GM18868 (cell line): Measurements from ENCODE around the gene ABHD3.
"Not testable (repeated sequence)": the region's sequence is repeated elsewhere in the genome, so short reads cannot be mapped to it uniquely, and the experiment has no call there.

ENCODE experiments used
- ATAC-seq: cut with Tn5 transposase; IDR thresholded peaks from one replicate; pipeline ENCODE4 v1.9.1; 2021; ENCODE audit warnings: mild to moderate bottlenecking, moderate library complexity; ENCODE audit not compliant: unreplicated experiment

The ABHD3 gene, protein sequence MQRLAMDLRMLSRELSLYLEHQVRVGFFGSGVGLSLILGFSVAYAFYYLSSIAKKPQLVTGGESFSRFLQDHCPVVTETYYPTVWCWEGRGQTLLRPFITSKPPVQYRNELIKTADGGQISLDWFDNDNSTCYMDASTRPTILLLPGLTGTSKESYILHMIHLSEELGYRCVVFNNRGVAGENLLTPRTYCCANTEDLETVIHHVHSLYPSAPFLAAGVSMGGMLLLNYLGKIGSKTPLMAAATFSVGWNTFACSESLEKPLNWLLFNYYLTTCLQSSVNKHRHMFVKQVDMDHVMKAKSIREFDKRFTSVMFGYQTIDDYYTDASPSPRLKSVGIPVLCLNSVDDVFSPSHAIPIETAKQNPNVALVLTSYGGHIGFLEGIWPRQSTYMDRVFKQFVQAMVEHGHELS

DNA sequence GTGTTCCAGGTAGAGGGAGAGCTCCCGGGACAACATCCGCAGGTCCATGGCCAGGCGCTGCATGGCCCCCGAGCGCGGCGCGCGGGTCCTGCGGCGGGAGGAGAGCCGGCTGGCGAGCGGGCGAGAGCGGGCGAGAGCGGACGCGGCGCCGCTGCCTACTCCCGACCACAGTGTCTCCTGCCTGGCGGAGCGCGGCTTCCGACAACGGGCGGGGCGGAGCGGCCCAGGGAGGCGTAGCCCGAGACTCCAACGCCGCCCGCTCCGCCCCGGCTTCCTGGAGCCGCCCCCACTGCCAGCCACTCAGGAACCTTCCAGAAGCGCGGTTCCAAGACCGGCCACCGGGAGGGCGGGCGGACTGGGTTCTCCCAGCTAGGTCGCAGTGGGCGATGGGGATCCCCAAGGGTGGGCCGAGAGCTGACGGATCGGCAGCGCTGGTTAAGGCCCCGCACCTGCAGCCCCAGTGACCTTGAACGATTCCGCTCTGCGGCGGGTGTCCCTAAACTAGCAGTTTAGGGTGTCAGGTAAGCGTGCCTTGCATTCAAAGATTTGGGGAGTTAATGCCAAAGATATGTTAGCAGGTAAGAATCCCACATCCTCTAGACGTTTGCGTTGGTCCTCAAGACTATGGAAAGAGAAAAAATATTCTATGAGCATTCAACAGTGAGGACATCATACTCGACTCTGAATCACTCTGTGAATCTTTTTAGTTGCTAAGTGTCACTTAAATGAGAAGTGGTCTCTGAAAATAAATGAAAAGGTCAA lies at the start of gene ABHD3:
Gene ABHD3, minus strand, starts transcription at position 172 of the 762 bp plus-strand sequence. Its CDS starts 109 bp downstream, at position 63.
- peak; percentile 92 for ATAC-seq

DNA sequence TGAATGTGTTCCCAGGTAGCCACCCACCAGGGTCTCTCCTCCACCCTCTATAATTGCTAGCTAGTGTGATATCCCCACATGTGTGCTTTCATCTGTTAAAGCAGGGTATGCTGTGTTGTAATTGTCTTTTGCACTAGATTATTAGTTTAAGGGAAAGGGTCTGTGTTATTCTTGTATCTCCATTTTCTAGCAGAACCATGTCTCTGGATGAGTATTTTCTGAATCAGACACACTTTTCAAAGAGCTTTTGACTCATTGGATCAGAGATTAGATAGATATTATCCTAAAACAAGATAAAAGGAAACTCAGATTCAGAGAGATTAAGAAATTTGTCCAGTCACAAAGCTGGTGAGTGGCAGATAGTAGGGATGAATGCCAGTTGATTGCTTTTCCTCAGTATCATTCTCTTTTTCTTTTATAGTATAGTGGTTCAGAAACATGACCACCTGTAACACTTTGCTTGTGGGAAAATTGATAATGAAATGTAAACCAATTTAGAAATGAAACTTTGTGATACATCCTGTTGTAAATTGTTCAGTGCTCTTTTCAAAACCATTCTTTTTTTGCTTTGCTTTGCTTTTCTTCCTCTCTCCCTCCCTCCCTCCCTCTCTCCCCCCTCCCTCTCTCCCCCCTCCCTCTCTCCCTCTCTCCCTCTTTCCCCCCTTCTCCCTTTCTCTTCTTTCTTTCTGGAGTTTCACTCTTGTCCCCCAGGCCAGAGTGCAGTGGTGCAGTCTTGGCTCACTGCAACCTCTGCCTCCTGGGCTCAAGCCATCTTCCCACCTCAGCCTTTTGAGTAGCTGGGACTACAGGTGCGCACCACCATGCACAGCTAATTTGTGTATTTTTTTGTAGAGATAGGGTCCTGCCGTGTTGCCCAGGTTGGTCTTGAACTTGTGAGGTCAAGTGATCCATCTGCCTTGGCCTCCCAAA lies 43.5 kb upstream of the ABHD3 start:
- no peak for ATAC-seq

DNA sequence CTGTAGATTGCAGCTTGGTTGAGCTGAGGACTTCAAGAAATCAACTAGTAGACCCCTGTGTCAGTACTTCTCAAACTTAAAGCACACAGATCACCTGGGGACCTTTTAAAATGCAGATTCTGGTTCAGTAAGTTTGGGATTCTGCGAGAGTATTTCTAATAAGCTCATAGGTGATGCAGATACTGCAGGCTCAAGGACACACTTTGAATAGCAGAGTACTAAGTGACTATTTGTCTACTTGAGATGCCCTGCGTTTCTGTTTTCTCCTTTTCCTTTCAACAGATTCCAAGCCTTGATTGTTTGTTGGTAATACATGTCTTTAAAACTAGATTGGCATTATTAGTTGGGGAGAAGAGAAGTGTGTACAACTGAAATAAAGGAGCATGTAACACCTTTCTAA lies 42.7 kb upstream of the ABHD3 start:
- ATAC-seq = no peak

DNA sequence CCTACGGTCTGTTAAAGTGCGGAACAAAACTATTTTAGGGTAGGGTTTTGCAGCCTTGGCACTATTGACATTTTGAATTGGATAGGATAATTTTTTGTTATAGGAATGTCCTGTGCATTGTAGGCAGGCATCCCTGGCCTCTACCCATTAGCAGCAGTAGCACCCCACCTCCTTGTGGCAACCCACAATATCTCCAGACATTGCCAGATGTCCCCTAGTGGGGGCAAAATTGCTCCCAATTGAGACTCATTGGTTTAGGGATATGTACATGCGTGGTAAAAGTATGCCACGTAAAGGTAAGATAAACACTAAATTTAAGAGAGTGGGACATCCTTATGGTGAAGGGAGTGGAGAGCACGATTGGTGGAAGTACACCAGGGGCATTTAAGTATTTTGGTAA lies 40.7 kb upstream of the ABHD3 start:
- no peak for ATAC-seq

DNA sequence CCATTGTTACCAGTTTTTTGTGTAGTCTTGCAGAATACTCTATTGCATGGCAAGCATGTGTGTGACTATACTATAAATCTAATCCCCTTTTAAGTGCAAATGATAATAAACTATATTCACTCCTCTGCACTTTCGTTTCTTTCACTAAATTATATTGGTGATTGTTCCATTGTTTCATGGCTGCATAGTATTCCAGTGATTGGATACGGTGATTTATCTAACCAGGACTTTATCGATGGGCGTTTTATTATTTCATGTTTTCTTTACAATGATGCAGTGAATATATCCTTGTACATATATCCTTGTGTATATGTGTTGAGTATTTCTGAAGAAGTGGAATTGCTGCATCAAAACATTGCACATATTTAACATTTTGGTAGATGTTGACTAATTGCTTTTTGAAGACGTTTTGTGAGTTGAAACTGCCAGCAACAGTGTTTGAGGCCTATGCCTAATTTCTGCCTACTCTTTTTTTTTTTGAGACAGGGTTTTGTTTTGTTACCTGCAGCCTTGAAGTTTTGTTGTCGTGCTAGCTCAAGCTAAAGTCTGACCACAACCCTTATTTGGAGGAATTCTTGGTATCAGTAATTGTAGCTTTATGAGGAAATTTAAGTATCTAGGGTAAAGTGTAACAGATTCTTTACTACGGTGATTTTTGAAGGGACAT lies 38.7 kb upstream of the ABHD3 start:
- no peak for ATAC-seq

DNA sequence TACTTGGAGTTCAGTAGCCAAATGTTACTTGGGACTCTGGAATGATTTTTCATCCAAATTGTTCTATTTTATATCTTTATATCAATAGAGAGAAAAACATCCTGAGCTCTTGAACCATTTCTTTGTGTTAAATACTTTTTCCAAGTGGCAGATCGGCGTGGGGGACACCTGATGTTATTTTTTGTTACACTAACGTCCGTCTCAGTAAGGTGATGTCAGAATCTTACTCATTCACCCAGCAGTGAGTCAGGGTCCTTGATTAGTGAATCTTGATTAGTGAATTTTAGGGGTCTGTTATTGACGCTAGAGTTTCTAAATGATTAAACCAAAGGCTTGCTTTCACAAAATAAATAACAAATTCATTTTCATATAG lies 37.7 kb upstream of the ABHD3 start:
- ATAC-seq = no peak

DNA sequence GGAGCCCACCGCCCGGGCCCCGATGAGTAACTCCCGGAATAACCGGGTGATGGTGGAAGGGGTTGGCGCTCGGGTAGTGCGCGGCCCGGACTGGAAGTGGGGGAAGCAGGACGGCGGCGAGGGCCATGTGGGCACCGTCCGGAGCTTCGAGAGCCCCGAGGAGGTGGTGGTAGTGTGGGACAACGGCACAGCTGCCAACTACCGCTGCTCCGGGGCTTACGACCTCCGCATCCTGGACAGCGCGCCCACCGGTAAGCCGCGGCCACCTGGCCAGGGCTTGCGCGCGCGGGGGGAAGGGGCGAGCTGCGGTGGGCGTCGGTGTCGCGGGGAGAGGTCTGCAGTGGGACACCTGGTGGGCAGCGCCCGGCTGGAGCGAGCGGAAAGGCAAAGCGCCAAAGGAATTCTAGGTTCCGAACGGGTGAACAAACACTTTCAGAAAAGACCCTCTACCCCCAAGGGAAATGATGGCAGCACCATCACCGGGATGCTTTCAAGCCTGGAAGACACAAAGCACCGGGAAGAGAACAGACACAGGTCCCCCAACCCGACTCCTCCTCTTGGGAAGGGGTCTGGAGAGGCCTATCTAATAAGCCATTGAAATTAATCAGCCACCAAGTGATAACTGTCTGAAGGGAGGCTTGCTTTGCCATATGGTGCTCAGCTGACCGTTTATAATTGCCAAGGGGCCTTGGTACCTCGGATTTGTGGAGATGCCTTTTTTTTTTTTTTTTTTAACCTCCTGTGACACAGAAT lies 37.2 kb upstream of the ABHD3 start:
- peak; percentile 7 for ATAC-seq

DNA sequence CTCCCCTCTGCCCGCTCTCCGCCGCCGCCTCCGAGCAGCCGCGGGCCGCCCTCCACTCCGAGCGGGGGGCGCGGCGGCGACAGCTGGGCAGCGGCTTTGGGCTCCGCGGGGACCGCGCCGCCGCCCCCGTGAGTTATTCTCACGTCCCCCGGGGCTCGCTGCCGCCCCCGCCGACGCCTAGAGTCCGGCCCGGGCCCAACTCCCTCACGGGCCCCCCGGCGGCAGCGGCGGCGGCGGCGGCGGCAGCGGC lies 36.7 kb upstream of the ABHD3 start:
- no peak for ATAC-seq

DNA sequence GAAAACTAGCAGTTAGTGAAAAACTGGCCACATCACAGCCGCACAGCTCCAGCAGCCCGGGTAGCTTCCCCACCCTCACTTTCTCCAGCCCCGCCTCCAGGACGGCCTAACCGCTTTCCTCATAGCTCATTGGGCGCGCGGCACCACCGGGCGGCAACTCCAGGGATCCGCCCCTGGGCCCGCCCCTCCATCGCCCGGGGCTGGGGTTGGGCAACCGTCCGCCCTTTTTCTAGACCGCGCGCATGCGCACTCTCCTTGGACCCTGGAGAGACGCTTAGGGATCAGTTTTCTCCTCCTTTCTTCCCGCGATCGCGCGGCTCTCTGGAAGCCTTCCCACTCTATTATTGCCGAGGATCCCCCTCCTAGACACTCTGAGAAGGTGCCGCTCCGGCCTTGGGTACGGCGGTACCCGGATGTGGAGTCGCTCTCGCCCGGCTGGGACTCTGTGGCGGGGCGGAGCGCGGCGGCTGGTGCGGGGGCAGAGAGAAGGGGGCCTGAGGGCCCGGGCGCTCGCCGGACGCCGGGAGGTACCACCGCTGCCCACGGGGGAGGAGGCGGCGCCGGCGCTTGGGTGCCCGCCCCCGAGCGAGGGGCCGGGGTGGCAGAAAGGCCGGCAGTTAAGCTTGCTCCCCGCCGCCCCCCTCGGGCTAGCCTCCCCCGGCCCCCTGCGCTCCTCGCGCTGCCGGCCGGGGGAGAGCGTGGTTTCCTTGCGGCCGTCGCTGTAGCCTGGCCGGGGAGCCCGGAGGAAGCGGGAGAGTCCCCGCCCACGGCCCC lies 36.2 kb upstream of the ABHD3 start, which contains the start of gene MIB1:
Gene MIB1, plus strand, starts transcription at position 255 of the 774 bp plus-strand sequence. CDS start 792 bp downstream, outside the sequence.
- peak; percentile 95 for ATAC-seq

DNA sequence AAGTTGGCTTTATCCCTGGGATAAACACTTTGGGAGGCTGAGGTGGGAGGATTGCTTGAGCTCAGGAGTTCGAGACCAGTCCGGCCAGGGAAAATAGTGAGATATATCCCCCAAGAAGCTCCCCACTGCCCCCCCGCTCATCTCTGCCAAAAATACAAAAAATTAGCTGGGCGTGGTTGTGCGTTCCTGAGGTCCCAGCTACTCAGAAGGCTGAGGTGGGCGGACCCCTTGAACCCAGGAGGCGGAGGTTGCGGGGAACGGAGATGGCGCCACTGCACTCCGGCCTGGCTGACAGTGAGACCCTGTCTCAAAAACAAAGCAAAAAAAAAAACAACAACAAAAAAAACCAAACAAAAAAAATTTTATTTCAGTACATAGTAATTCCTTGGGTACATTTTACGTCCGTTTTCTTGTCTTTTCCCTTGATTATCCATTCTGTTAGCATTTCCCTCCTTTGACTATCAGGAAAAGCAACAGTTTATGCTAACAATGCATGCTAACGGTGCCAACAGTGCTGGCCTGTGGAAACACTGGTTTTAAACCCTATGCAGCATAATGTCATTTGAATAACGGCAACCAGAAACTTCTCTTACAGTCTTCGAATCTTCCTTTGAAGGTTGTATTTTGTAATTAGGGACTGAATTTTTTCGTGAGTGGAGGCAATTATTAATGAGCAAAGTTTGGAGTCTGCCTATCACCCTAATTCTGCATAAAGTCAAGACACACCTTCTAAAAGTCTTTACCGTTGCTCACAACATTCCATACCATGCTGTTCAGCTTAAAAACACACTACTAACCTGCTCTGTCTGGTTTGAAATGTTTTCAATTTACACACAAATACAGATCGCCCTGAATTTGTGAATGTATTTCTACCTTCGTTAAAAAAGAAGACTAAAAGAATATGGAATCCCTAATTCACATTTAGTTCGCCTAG lies 35.3 kb upstream of the ABHD3 start:
- ATAC-seq = peak; percentile 16

DNA sequence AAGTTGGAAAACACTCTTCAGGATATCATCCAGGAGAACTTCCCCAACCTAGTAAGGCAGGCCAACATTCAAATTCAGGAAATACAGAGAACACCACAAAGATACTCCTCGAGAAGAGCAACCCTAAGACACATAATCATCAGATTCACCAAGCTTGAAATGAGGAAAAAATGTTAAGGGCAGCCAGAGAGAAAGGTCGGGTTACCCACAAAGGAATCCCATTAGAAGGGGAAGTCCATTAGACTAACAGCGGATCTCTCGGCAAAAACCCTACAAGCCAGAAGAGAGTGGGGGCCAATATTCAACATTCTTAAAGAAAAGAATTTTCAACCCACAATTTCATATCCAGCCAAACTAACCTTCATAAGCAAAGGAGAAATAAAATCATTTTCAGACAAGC lies 32.4 kb upstream of the ABHD3 start:
- ATAC-seq = not testable (repeated sequence)

DNA sequence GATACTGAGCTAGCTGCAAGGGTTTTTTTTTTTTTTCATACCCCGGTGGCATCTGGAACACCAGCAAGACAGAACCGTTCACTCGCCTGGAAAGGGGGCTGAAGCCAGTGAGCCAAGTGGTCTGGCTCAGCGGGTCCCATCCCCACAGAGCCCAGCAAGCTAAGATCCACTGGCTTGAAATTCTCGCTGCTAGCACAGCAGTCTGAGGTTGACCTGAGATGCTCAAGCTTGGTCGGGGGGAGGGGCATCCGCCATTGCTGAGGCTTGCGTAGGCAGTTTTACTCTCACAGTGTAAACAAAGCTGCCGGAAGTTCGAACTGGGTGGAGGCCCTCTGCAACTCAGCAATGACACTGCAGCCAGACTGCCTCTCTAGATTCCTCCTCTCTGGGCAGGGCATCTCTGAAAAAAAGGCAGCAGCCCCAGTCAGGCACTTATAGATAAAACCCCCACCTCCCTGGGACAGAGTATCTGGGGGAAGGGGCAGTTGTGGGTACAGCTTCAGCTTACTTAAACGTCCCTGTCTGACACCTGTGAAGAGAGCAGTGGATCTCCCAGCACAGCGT lies 31.0 kb upstream of the ABHD3 start:
- ATAC-seq = no peak

DNA sequence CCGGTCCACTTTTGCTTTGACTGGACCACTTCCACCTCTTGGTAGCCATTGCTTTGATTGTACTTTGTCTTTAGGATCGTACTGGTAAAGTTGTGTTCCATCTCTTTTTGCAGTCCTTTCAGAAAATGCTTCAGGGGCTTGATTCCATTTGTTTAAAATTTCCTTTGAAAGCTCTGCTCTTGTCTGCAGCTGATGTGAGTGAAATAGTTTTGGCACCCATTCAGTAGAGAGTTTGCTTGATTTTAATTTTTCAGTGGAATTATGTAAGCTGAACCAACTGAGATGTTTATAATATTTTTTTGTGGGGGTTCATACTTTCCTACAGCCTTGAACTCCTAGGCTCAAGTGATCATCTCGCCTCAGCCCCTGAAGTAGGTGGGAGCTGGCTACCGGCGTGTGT lies 28.4 kb upstream of the ABHD3 start:
- no peak for ATAC-seq

DNA sequence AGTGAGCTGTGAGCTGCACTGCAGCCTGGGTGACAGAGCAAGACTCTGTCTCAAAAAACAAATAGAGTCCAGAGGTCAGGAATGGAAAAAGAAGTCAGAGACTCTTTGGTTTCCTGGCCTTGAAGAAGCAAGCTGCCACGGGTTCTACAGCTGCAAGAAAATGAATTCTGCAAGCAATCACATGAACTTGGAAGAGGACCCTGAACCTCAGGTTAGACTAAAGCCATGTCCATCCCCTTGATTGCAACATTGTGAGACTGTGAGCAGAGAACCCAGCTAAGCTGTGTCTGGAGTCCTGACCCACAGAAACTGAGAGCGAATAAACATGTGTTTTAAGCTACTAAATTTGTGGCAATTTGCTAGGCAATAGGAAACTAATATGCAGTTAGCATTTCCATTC lies 23.1 kb upstream of the ABHD3 start:
- no peak for ATAC-seq

DNA sequence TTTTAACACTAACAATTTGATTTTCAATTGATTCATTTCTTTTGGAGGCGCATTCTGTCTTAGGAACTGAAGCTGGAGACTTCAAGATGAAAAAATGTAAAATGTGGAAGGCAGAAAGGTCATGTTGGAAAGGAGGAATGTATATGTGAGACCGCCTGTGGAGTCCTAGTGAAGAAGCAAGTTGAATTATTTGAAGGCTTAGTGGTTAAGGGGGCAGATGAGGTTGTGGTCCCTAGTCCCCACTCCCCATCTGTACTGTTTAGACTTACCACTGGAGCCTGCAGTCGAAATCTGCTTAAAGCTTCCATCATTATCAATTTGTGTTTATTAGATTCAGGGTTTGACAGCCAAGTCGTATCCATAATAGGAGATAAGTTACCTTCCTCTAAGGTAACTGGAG lies 20.6 kb upstream of the ABHD3 start:
- ATAC-seq = no peak

DNA sequence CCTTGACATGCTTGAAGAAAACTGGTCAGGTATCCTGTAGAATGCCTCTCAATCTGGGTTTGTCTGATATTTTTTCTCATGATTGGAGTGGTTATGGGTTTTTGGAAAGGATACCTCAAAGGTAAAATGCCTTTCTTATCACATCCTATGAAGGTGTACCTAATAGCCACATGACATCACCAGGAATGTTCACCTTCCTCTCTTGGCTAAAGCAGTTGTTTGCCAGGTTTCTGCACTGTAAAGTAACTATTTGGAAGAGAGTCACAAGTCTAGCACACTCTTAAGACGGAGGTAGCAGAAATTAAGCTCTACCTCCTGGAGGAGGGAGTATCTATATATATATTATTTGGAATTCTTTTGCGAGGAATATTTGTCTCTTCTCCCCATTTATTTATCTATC lies 18.1 kb upstream of the ABHD3 start:
- ATAC-seq = no peak

DNA sequence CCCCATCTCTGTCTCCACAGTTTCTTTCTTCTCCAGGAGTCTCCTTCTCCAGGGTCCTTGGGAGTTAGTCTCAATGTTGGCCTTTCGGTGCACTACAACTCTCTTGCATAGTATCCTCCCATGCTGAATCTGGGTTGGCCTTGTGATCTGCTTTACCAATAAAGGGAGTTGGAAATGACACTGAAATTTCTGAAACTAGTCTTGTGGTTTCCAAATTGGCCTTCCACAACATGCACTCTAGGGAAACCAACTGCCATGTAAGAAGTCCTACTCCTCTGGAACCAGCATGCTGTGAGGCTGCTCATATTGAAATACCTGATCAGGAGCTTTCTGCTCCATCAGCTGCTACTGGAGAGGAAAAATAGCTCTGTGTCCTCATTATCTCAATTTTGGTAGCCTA lies 9.9 kb upstream of the ABHD3 start:
- no peak for ATAC-seq

DNA sequence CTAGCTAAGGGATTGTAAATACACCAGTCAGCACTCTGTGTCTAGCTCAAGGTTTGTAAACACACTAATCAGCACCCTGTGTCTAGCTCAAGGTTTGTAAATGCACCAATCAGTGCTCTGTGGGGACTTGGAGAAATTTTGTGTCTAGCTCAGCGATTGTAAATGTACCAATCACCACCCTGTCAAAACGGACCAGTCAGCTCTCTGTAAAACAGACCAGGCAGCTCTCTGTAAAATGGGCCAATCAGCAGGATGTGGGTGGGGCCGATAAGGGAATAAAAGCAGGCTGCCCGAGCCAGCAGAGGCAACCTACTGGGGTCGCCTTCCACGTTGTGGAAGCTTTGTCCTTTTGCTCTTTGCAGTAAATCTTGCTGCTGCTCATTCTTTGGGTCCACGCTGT lies 2.6 kb upstream of the ABHD3 start:
- ATAC-seq = not testable (repeated sequence)
